ENCODE data around the gene NXPH1.

The NXPH1 gene

DNA sequence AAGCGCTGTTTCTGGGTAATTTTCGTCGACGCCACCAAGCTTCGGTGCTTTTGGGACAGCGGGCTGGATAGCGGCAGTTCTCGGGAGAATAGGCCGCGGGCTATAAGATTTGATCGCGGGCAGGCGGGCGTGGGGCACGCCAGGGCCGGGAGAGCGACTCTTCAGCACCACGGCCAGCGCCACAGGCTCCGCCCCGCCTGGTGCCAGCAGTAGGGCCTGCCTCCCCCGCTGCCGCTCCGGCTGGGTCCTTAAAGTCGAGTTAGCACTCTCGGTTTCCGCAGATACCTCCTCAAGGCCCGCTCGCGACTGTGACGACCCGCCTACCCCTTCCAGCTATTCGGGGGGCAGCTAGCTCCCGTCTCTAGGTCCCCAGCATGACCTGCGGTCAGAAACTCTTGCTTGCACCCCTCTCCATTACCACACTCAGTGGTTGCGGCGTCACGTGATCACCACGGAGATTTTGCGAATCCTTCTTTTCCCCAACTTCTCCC is 9.4 kb downstream of the NXPH1 start:
- DNase-seq (ENCODE audit: insufficient read length, low spot score): no peak
- TF ChIP-seq TAF1 (IDR thresholded peaks at IDR 0.05; ENCODE audit: low read depth, low read length) (no peak), SPI1 (IDR thresholded peaks at IDR 0.05; ENCODE audit: low read depth, low read length) (no peak), POLR2AphosphoS5 (IDR thresholded peaks at IDR 0.05; ENCODE audit: low read depth, low read length) (no peak), POLR2A (IDR thresholded peaks at IDR 0.05; ENCODE audit: low read depth, low read length) (no peak), POU2F2 (IDR thresholded peaks at IDR 0.05; ENCODE audit: low read depth, low read length) (no peak), PAX5 (IDR thresholded peaks at IDR 0.05; ENCODE audit: insufficient read depth, low read length, severe bottlenecking) (no peak)
- no peak for FAIRE-seq

- FAIRE-seq: no peak
- no peak for DNase-seq (ENCODE audit: insufficient read length, low spot score)
- TF ChIP-seq POLR2A (IDR thresholded peaks at IDR 0.05; ENCODE audit: low read depth, low read length): no peak
- TF ChIP-seq SPI1 (IDR thresholded peaks at IDR 0.05; ENCODE audit: low read depth, low read length): no peak
Measured at GRCh38 chr7:8443576-8444467, 10.4 kb downstream of the NXPH1 start.

- TF ChIP-seq PAX5 (IDR thresholded peaks at IDR 0.05; ENCODE audit: insufficient read depth, low read length, severe bottlenecking): no peak
- no peak for DNase-seq (ENCODE audit: insufficient read length, low spot score)
Measured at GRCh38 chr7:8444468-8444769, 11.0 kb downstream of the NXPH1 start.

DNA sequence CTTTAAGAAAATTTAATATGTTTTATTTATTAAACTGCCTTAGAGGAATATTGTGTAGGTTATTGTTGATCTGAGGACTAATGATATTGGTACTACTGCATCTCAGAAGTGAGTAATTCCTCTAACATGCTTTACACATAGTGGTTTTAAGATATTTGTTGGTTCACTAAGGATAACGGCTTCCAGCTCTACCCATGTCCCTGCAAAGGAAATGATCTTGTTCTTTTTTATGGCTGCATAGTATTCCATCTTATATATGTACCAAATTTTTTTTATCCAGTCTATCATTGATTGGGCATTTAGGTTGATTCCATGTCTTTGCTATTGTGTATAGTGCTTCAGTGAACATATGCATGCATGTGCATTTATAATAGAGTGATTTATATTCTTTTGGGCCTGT is 20.1 kb downstream of the NXPH1 start:
- DNase-seq (ENCODE audit: insufficient read length, low spot score) (no peak), FAIRE-seq (no peak)
- TF ChIP-seq PAX5 (IDR thresholded peaks at IDR 0.05; ENCODE audit: insufficient read depth, low read length, severe bottlenecking): no peak
- no peak for TF ChIP-seq POLR2A (IDR thresholded peaks at IDR 0.05; ENCODE audit: low read depth, low read length)
- TF ChIP-seq SPI1 (IDR thresholded peaks at IDR 0.05; ENCODE audit: low read depth, low read length): no peak
- no peak for TF ChIP-seq TAF1 (IDR thresholded peaks at IDR 0.05; ENCODE audit: low read depth, low read length)
- TF ChIP-seq POLR2AphosphoS5 (IDR thresholded peaks at IDR 0.05; ENCODE audit: low read depth, low read length): no peak
- no peak for TF ChIP-seq POU2F2 (IDR thresholded peaks at IDR 0.05; ENCODE audit: low read depth, low read length)

More at GRCh38 chr7:8444468-8444769, 11.0 kb downstream of the NXPH1 start:
- FAIRE-seq: no peak

- DNase-seq (ENCODE audit: insufficient read length, low spot score) (no peak), FAIRE-seq (no peak)
- TF ChIP-seq PAX5 (IDR thresholded peaks at IDR 0.05; ENCODE audit: insufficient read depth, low read length, severe bottlenecking) (no peak), POLR2AphosphoS5 (IDR thresholded peaks at IDR 0.05; ENCODE audit: low read depth, low read length) (no peak), POLR2A (IDR thresholded peaks at IDR 0.05; ENCODE audit: low read depth, low read length) (no peak), TAF1 (IDR thresholded peaks at IDR 0.05; ENCODE audit: low read depth, low read length) (no peak), POU2F2 (IDR thresholded peaks at IDR 0.05; ENCODE audit: low read depth, low read length) (no peak), SPI1 (IDR thresholded peaks at IDR 0.05; ENCODE audit: low read depth, low read length) (no peak)
Measured at GRCh38 chr7:8455426-8455825, 22.0 kb downstream of the NXPH1 start.

DNA sequence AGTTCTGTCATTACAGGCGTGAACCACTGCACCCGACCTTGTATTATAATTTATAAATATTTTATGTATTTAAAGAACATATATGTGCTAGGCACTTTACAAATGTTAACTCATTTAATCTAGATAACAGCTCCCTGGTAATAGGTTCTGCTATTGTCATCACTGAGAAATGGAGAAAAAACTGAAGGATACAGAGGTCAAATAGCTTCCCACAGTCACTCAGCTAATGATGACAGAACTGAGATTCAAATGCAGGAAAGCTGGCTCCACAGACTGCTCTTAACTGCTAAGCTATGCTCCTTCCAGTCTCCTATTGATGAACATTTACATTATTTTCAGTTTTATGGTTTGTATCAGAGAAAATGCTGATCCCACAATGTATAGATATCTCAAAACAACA is 28.9 kb downstream of the NXPH1 start:
- no peak for FAIRE-seq
- no peak for TF ChIP-seq SPI1 (IDR thresholded peaks at IDR 0.05; ENCODE audit: low read depth, low read length)
- TF ChIP-seq PAX5 (IDR thresholded peaks at IDR 0.05; ENCODE audit: insufficient read depth, low read length, severe bottlenecking): no peak
- TF ChIP-seq POU2F2 (IDR thresholded peaks at IDR 0.05; ENCODE audit: low read depth, low read length): no peak
- no peak for TF ChIP-seq POLR2AphosphoS5 (IDR thresholded peaks at IDR 0.05; ENCODE audit: low read depth, low read length)
- no peak for TF ChIP-seq TAF1 (IDR thresholded peaks at IDR 0.05; ENCODE audit: low read depth, low read length)
- no peak for TF ChIP-seq POLR2A (IDR thresholded peaks at IDR 0.05; ENCODE audit: low read depth, low read length)
- no peak for DNase-seq (ENCODE audit: insufficient read length, low spot score)

DNA sequence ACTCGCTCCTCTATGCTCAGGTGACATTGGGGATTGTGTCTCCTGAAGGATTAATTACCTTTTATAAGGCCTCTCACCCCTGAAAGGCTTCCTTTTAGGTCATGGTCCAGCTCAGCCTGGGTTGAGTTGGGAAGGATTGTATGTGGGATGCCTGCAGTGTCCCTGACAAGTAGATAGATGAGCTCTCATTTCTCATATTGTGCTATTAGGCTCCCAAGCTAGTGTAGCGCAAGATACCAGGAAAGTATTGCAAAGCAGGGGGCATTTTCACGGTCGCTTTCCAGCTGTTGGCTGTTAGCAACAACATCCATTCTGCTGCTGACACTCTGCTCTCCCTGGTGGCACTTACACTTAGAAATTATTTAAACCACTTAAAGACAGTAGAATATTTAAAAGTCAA is 31.9 kb downstream of the NXPH1 start:
- DNase-seq (ENCODE audit: insufficient read length, low spot score) (no peak), FAIRE-seq (no peak)
- TF ChIP-seq POLR2A (IDR thresholded peaks at IDR 0.05; ENCODE audit: low read depth, low read length): no peak
- TF ChIP-seq SPI1 (IDR thresholded peaks at IDR 0.05; ENCODE audit: low read depth, low read length): no peak
- TF ChIP-seq POU2F2 (IDR thresholded peaks at IDR 0.05; ENCODE audit: low read depth, low read length): no peak
- no peak for TF ChIP-seq TAF1 (IDR thresholded peaks at IDR 0.05; ENCODE audit: low read depth, low read length)
- no peak for TF ChIP-seq PAX5 (IDR thresholded peaks at IDR 0.05; ENCODE audit: insufficient read depth, low read length, severe bottlenecking)
- no peak for TF ChIP-seq POLR2AphosphoS5 (IDR thresholded peaks at IDR 0.05; ENCODE audit: low read depth, low read length)

- DNase-seq (ENCODE audit: insufficient read length, low spot score) (no peak), FAIRE-seq (no peak)
- TF ChIP-seq TAF1 (IDR thresholded peaks at IDR 0.05; ENCODE audit: low read depth, low read length) (no peak), POU2F2 (IDR thresholded peaks at IDR 0.05; ENCODE audit: low read depth, low read length) (no peak)
Measured at GRCh38 chr7:8480527-8480926, 47.1 kb downstream of the NXPH1 start.

DNA sequence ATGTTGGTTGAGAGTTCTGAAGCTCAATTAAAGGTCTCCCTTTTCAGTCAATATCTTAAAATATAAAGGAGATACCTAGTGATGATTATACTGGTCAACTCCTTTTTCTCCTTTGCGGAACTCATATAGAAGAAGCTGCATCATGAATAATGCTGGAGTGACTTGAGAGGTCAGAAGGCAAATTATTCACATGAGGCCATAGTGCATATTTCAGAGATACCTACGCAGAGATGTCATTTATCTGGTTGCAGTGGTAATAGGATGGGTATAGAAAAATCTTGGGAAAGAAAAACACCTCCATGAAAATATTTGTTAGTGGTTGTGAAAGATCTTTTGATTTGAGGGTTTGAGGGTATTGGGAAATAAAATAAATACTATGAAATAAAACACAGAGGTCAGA is 47.7 kb downstream of the NXPH1 start:
- FAIRE-seq: no peak
- DNase-seq (ENCODE audit: insufficient read length, low spot score): no peak
- TF ChIP-seq POU2F2 (IDR thresholded peaks at IDR 0.05; ENCODE audit: low read depth, low read length) (no peak), POLR2A (IDR thresholded peaks at IDR 0.05; ENCODE audit: low read depth, low read length) (no peak), POLR2AphosphoS5 (IDR thresholded peaks at IDR 0.05; ENCODE audit: low read depth, low read length) (no peak), PAX5 (IDR thresholded peaks at IDR 0.05; ENCODE audit: insufficient read depth, low read length, severe bottlenecking) (no peak), TAF1 (IDR thresholded peaks at IDR 0.05; ENCODE audit: low read depth, low read length) (no peak), SPI1 (IDR thresholded peaks at IDR 0.05; ENCODE audit: low read depth, low read length) (no peak)

DNA sequence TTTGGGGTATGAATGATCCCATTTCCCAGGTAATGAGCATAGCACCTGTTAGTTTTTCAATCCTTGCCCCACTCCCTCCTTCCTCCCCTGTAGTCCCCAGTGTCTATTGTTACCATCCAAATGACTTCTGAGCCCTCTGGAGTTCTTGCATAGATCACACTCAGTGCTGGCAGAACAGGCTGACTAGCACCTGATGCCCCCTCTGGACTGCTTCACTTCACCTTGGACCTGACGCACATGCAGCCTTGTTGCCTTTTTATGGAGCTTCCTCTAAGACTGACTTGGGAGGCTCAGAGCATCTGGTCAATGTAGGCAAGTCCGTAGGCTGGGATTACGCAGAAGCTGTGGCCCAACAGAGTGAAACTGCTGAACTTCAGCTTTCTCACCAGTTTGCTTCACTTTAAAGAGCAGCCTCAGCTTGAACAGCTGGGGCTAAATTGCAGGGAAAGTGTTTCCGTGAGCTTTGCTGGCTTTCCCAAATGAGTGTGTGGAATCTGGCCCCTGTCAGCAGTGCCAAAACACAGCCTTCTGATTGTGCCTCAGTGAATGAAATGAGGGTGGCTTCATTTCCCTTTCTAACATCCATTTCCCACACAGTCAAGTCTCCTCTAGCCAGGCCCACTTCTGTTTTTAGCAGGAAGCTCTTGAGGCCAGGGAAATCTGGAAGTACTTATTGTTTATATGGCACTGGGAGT is 48.5 kb downstream of the NXPH1 start:
- TF ChIP-seq POLR2A (IDR thresholded peaks at IDR 0.05; ENCODE audit: low read depth, low read length): no peak
- TF ChIP-seq SPI1 (IDR thresholded peaks at IDR 0.05; ENCODE audit: low read depth, low read length): no peak
- TF ChIP-seq PAX5 (IDR thresholded peaks at IDR 0.05; ENCODE audit: insufficient read depth, low read length, severe bottlenecking): no peak
- no peak for TF ChIP-seq TAF1 (IDR thresholded peaks at IDR 0.05; ENCODE audit: low read depth, low read length)
- TF ChIP-seq POU2F2 (IDR thresholded peaks at IDR 0.05; ENCODE audit: low read depth, low read length): no peak
- TF ChIP-seq POLR2AphosphoS5 (IDR thresholded peaks at IDR 0.05; ENCODE audit: low read depth, low read length): no peak
- FAIRE-seq (no peak), DNase-seq (ENCODE audit: insufficient read length, low spot score) (no peak)
